ENCODE results near the gene PNLIPRP2.

Gene PNLIPRP2

DNA sequence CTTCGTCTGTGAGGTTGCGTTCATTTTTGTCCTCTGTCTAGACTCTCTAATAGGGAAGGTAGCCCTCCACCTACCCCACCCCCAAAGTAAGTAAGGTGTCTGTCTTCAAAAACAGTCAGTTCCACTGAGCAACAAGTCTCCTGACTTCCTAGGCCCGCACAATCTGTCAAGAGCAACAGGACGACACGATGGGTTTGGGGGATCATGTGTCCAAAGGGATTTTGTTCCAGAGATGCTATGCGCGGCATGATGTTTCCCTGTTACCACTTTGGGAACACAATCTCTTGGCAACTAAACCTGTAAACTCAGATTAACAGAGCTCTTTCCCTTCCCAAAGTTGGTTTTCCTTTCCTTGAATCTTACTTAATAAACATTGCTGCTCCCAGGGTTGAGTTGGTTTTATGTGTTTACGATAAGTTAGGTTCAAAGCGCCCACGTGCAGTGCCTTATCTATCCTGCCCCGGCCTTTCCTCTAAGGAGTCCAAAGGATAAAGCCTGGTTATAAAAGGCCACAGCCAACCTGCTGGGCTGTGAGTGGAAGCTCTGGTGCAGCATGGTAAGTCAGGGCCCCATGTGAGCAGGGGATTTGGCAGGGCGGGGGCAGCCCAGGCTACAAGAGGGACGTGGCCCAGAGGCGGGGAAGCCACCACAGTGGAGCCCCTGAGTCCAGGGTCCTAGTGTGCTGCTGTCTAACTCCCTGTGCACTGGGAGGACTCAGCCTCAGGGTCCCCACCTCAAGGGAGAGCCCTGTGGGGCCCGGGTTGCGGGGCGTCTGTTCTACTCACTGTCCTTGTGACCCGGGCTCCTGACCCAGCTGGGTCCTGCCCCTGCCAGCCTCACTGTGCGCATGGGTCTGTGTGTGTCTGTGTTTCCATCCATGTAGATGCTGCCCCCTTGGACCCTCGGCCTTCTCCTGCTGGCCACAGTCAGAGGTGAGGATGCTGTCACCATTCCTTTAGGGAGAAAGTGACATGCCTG is at the start of gene PNLIPRP2:
PNLIPRP2 (plus strand) TSS at position 531 of the 978 bp plus-strand sequence.
- DNase-seq: no peak

DNA sequence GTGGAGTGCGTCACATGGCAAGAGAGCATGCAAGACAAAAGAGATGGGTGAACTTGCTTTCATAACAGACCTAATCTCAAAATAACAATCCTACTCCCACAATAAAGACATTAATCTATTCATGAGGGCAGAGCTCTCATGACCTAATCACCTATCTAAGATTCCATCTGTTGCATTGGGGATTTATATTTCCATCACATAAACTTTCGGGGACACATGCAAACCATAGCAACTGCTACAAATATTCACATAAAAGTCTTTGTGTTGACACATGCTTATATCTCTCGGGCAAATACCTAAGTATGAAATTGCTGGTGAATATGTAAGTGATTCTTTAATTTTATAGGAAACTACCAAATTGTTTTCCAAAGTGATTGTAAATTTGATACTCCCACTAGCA is 46.0 kb upstream of the PNLIPRP2 start:
- no peak for DNase-seq

DNA sequence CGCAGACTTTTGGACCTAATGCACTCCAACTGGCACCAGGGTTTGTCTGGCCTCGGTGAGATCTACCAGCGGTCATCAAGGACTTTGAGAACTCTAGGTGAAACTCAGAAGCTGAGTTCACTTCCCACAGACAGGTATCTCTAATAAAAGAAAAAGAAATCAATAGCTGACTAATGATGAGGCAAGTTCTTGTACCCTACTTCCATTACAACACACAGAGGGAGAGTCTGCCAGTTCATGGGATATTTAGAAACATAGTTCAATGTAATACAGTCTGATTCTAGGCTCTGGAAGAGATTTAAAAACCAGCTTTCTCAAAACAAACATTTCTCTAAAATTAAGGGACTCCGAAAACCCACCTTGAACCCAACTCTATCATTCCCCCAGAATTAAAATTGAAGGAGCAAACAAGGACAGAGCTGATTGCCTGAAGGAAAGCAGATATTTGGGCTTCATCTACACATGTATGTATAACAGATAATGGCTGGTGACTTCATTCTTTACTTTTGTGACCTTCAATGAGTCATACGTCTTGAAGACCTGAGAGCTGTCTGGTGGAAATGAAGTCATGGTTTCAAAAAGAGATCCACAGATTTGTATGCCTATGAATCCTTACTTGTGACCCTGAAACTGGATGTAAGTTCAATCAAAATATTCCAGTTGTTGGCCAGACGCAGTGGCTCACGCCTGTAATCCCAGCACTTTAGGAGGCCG is 32.7 kb upstream of the PNLIPRP2 start:
- DNase-seq: no peak

DNA sequence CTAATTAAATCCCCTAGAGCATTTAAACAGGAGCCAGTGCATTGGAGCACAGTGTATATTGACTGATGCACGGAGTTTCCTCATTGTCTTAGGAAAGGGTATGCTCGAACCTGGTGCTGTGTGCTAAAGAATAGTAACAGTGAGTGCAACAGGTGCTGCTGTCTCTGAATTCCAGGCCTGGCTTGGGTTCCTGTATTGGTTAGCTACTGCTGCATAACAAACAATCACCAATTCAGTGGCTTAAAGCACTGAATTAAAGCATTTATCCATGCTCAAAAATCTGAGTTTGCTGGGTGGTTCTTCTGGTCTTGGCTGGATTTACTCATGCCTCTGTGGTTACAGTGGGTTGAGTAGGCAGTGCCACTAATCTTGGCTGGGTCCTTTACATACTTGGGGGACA is 31.8 kb upstream of the PNLIPRP2 start:
- DNase-seq: no peak

DNA sequence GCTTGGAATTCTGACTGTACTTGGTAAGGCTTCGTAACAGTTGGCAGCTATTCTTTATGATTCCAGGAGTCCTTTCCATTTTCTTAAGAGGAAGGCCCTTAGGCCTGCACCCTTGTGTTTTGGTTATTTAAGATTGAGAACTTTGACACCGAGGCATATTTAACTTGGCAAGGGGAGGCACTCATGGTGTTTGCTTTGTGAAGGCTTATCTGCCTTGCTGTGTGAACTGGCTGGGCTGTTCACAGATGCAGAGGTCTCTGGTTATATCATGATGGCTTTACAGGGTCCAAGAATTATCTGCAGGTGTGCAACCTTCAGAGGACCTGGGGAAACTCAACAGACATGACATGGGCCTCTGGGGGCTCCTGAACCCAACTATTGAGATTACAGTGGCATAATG is 30.8 kb upstream of the PNLIPRP2 start:
- DNase-seq: no peak

DNA sequence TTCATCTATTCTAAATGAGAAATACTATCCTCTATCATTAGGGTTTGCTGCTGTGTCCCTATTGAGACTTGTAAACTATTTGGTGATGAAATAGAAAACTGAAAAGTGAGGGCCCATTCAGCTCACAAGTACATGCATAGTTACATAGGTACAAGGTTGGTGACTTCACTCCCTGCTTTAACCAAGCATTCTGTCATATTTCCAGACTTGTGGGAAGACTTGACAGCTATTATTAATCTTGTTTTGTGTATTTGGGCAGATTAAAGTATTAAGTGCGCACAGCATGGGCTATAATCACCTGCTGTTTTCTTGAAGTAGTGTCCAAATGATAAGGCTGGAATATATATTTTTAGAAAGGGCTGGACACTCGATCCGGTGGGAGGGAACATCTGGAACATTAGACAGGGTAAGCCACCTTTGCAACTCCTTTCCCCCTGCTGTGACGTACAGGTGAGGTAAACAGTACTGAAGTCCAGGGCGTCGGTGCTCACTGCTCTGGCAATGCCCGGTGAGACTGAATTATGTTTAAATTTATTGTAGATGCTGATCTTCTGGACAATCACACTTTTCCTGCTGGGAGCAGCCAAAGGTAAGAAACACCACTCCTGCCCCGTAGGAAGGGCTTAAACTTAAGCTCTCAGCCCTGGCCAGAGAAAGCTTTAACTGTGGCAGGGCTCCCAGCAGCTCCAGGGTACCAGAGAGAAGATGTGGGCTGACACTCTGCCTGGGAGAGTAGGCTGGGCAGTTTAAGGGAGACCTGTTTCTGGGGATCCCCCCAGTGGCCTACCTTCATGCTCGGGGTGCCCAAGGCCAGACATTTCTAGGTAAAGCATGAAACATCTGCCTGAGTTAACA is 29.9 kb upstream of the PNLIPRP2 start, which contains the start of gene PNLIPRP1:
PNLIPRP1 (plus strand) TSS at position 370 of the 855 bp plus-strand sequence; CDS start at position 541, 171 bp downstream.
- no peak for DNase-seq

DNA sequence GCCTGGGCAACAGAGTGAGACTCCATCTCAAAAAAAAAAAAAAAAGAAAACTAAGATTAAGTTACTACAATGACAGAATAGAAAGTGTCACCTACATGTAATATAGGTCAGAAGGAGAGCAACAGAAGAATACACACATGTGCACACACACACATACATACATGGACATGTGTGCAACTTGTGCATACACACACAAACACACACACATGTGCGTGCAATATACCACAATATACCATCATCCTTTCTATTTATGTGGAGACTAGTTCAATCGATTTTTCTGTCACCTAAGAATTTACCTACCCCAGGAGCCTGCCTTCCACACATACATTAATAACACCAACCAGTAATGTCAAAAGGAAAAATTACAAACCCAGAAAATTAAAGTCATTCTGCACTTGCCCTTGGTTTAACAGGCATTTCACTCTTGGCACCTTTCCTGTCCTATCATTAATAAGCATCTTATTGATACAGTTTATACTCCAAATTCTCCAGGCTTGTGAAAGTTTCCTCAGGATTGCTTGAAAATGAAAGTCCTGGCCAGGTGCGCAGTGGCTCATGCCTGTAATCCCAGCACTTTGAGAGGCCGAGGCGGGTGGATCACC is 27.5 kb upstream of the PNLIPRP2 start:
- DNase-seq: no peak

DNA sequence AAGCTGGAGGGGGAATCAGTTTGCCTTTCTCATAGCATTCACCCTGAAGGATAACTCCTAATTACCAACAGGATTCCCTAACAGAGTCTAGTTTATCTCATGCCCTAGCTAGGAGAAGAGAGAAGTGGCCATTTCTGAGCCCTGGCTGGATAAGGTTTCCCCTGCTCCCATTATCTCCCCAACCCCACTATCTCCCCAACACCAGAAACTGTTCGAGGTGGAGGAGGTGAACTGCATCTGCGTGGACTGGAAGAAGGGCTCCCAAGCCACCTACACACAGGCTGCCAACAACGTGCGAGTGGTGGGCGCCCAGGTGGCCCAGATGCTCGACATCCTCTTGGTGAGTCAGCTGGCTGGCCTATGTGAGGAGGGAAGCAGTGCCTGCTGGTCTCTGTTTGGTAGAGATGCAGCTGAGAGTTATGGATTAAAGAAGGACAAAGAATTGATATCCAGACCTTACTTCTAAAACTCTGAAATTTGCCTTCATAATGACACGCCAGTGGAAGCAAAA is 26.2 kb upstream of the PNLIPRP2 start:
- DNase-seq: no peak

DNA sequence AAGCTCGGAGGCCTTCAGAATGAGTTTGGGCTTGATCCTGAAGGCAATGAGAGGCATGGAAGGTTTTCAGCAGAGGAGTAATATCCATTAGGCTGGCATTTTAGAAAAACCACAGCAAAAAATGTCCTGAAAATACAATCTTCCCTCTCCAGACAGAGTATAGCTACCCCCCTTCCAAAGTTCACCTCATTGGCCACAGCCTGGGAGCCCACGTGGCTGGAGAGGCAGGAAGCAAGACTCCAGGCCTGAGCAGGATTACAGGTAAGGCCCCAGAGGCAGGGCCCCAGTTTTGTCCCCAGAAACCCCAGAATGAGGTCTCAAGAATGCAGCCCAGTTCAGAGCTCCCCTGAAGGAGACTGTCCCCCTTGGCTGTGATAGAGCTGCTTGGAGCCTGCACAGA is 24.7 kb upstream of the PNLIPRP2 start:
- DNase-seq: no peak

DNA sequence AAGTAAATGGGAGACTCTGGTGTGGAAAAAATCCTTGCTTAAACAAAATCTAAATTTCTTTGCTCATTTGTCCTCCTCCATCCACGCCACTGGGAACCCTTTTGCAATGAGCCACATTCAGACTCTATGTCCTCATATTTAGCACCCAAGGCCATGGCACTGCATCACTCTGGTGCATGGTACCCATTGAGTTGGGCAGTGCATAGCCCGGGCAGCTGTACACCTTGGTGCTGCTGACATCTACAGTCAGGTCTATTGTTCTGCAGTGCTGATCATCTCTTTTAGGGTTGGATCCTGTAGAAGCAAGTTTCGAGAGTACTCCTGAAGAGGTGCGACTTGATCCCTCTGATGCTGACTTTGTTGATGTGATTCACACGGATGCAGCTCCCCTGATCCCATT is 23.2 kb upstream of the PNLIPRP2 start:
- DNase-seq: no peak

DNA sequence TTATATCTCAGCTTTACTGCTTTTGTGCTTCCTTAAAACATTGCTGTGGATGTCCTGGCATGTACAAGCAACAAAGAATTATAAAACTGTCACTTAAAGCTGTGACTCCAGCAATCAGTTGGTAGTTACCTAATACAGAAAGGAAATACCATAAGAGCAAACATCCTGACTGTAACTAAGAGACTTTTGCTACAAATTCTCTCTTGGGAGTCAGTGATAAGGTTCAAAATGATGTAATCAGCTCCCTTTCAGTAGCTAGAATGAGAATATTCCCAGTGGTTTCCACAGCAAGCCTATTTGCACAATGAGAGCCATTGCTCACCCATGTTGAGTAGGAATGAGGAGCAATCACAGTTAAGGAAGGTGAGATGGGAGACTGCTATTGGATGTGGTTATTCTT is 22.4 kb upstream of the PNLIPRP2 start:
- no peak for DNase-seq

DNA sequence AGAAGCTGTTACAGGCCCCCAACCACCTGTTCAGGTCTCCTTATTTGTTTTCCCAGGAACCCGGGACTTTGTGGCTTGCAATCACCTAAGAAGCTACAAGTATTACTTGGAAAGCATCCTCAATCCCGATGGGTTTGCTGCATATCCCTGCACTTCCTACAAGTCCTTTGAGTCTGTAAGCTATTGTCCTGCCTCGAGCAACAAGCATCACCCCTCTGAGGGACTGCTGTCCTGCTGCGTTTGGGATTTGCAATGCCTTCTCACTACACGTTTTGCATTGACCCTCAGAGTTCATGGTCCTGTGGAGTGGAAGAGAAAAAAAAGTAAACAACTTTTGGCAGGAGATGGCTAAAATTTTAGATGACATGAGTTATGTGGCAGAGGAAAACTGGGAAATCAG is 20.8 kb upstream of the PNLIPRP2 start:
- no peak for DNase-seq

DNA sequence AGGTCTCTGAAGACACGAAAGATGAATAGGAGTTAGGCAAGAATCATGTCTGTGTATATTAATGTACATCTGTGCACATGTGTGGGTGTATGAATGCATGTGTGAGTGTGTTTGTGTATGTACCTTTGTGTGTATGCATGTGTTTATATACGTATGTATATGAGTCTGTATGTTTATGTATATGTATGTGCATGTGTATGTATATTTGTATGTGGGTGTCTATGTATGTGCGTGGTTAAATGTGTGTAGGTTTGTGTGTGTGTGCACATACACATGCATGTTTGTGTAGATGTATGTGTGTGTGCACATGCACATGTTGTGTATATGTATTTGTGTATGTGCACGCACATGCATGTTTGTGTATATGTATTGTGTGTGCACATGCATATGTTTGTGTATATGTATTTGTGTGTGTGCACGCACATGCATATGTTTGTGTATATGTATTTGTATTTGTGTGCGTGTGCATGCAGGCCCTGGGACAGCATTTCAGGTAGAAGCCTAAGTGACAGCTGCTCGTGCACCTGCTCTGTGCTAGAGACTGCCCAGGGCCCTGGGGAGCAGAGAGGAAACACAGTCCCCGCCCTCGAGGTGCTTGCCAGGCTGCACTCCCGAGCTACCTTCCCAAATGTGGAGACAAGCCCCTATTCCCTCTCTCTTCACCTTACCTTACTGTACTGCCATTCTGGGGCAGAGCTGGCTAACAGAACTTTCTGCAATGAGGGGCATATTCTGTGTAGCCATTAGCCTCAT is 17.9 kb upstream of the PNLIPRP2 start:
- DNase-seq: no peak

DNA sequence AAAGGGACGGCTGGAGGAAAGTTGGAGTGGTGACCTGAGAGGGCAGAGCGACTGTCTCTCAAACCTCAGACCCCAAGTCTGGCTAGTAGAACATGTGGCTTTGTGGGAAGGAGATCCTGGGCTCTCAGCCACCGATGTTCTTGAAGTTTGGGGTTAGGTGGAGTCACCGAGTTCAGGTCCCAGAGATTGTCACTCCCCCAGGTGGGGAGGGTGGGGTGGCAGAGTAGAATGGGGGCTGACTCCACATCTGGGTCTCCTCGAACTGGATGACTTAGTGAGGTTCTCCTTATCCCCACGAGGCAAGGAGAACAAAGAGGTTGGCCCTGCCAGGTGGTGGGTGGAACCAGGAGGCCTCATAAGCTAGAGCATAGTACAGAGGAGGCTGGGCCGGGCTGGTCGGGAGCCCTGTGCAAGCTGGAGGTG is 14.7 kb upstream of the PNLIPRP2 start:
- DNase-seq: no peak

DNA sequence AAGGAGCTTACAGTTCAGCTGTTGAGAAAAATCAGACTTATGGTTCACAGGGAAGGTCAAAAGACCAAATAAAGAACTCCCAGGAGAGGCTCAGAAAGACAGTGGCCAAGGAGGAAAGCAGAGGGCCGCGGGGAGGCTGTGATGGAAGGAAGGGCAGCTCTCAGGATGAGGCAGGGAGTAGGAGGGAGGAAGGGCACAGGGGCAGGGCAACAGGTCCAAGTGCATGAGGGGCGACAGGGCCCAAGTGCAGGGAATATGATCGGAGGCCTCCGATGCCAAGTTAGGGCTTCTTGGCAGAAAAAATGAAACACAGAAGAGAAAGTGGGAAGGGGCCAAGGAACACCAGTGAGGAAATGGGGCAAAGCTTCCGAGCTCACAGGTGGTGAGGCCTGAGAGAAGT is 13.4 kb upstream of the PNLIPRP2 start:
- DNase-seq: no peak

DNA sequence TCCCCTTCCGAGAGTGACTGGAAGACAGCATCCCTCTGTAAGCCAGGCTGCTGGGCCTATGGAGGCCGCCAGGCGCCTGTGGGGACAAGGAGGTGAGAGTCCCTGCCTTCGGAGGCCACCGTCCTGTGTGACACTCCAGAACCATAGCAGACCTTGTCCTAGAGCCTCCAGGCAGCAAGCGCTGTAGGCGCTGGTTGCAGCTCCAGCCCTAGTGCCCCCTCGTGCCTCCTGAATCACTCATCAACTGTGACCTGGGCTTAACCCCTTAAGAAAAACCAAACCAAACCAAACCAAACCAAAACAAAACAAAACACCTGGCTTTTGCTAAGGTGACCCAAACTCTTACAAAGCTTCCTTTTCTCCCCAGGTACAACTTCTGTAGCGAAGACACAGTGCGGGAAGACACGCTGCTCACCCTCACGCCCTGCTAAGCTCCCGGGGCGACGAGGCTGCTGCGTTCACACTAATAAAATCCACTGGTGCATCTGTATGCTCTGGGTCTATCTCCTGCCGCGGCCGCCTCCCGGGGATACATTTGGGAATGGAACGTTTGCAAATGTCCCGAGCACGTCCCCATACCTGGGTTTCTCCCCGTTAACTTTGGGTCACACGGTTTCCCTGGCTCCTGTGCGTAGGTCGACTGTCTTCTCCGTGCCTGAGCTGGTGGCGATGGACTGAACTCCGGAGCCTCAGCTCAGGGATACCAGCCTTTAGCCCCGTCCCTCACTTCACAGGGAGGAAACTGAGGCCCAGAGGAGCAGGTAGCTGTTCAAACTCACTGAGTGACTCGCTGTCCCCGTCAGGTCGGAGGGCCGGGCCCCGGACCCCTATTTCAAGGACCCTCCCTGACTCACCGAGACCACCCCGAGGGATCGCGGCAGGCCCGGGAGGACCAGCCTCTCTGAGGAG is 11.8 kb upstream of the PNLIPRP2 start:
- DNase-seq: no peak

DNA sequence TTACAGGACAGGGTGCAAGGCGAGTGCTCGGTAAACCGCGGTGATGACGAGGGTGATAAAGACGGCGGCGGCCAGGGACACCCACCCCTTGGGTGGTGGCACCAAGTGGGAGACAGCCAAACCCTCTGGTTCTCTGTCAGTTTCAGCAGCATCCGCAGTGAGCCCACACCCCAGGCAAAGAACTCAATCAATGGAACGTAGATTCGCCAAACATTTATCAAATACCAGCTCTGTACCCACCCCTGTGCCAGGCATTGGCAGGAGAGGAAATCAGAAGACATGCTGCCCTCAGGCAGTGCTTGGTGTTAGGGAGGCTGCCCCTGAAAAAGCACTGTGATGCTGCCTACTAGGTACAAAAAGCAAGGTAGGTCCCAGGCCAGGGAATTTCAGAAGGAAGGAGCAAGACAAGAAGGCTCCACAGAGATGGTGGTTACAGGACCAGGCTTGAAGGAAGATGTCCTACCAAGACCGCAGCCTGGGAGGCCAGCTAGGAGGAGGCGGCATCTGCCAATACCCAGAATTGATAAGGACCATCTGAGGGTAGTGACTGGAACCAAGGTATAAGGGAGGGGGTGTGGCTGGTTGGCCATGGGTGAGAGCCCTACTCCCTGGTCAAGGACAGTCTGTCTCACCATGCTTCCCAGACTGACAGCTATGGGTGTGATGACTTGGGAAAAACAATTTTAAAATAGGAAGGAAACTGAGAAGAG is 10.2 kb upstream of the PNLIPRP2 start:
- DNase-seq: no peak

DNA sequence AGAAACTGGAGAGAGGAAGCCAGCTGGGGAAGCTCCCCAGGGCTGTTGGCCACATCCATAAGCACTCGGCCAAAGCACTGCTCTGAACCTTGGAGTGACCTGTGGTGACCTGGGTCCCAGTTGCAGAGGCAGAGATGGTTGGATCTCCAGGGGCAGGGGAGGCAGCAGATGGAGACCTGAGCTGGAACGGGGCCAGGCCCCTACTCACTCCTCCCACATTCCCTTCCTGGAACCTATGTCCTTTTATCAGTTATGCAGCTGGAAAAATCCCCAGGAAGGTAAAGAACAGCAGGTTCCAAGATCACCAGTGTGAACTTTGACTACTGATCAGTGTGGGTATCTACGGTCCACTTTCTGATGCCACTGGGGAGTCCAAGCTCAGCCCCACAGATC is 9.6 kb upstream of the PNLIPRP2 start:
- DNase-seq: no peak

DNA sequence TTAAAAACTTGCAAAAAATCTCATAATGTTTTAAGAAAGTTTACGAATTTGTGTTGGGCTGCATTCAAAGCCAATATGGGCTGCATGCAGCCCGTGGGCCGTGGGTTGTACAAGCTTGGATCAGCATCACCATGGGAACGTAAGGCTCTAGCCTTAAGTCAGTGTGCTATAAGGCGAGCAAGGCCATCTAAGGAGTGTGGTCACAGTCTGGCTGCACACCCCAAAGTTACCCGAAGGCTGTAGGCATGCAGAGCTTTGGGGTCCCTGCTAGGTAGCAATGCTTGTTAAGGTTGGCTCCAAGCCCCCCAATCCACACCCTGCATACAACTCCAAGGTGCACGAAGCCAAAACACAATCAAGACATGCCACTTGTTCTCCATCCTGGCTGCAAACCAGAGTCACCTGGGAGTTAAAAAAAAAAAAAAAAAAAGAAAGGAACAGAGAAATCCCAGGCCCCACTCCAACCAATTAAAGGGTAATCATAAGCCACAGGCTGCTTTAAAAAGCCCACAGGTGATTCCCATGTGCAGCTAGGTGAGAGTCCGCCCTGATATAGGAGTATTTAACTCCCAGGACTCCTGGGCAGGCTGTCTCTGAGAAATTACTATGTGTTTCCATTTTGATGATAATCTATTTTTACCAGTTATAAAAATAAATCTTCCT is 8.5 kb upstream of the PNLIPRP2 start:
- no peak for DNase-seq

All from T1000 (cell line).